H1 (cell line): ENCODE measurements around the gene AGAP1. TPM values are rescaled to one million over a fixed set of nuclear protein-coding genes. Genes with fewer than 3 reads are reported as not detected.

Experiments
- CTCF ChIA-PET: fragments of 300-600 bp; sonication (Branson Sonifier 250); formaldehyde crosslinking; loops from one replicate; lab custom pipeline; 2021; ENCODE audit not compliant: partially characterized antibody; lab: Charles Lee
- POLR2A ChIA-PET: fragments of 300-600 bp; sonication (Branson Sonifier 250); formaldehyde crosslinking; loops from one replicate; lab custom pipeline; 2021; ENCODE audit warnings: inconsistent platforms; ENCODE audit not compliant: partially characterized antibody; lab: Charles Lee
- DNase-seq, 2 experiments: peaks; one replicate each; pipeline versions ENCODE4 v3.0.0 to v3.0.0-alpha.2; 2010 to 2022; ENCODE audit warnings: low spot score in 2 of 2, low read depth in 1 of 2, mixed read lengths in 1 of 2
- FAIRE-seq: peaks from 2 replicates; lab custom pipeline; 2011; peaks lifted over from hg19 to GRCh38; lab: Jason Lieb, UNC
- H2AFZ ChIP-seq: 2 replicates; pipeline ENCODE4 v1.8.1; 2012; ENCODE audit warnings: low read length, inconsistent platforms
- H2AK5ac ChIP-seq: 2 replicates; pipeline ENCODE4 v1.6.1; 2013; ENCODE audit warnings: low read depth, low read length
- H2BK120ac ChIP-seq: replicated peaks from 2 replicates; pipeline ENCODE3; 2013; ENCODE audit warnings: low read depth, low read length, inconsistent platforms
- H2BK12ac ChIP-seq: 2 replicates; pipeline ENCODE4 v1.6.1; 2013; ENCODE audit warnings: low read depth, low read length
- H2BK15ac ChIP-seq: 2 replicates; pipeline ENCODE4 v1.6.1; 2013; ENCODE audit warnings: low read length
- H2BK20ac ChIP-seq: 2 replicates; pipeline ENCODE4 v1.6.1; 2013; ENCODE audit warnings: low read length
- H2BK5ac ChIP-seq: 2 replicates; pipeline ENCODE4 v1.6.1; 2013; ENCODE audit warnings: low read depth, low read length
- H3K14ac ChIP-seq: 2 replicates; pipeline ENCODE4 v1.6.1; 2013; ENCODE audit warnings: inconsistent platforms; ENCODE audit not compliant: insufficient read length
- H3K18ac ChIP-seq: 2 replicates; pipeline ENCODE4 v1.6.1; 2013; ENCODE audit warnings: low read length; ENCODE audit errors: extremely low read depth
- H3K23ac ChIP-seq: 2 replicates; pipeline ENCODE4 v1.6.1; 2013; ENCODE audit warnings: inconsistent platforms; ENCODE audit not compliant: insufficient read length
- H3K23me2 ChIP-seq: 2 replicates; pipeline ENCODE4 v1.6.1; 2013; ENCODE audit warnings: low read depth, low read length
- H3K27ac ChIP-seq: 2 replicates; pipeline ENCODE4 v1.6.1; 2011; ENCODE audit warnings: low read depth, low read length, inconsistent platforms
- H3K27me3 ChIP-seq, 4 experiments: replicated peaks in 1 of 4; 1 replicate in 1 of 4; 2 replicates in 3 of 4; pipeline versions ENCODE4 v1.6.1 to v1.8.1; 2011 to 2013; ENCODE audit warnings: low read length in 3 of 4, mild to moderate bottlenecking in 3 of 4, inconsistent platforms in 2 of 4, mixed read lengths in 2 of 4, moderate library complexity in 1 of 4; ENCODE audit not compliant: control insufficient read depth in 3 of 4, insufficient read depth in 3 of 4; ENCODE audit errors: extremely low read depth in 1 of 4
- H3K36me3 ChIP-seq, 4 experiments: 2 replicates each; pipeline versions ENCODE4 v1.6.1 to v1.8.1; 2011 to 2013; ENCODE audit warnings: mild to moderate bottlenecking in 4 of 4, low read length in 3 of 4, moderate library complexity in 2 of 4, control low read depth in 1 of 4, inconsistent platforms in 1 of 4; ENCODE audit not compliant: insufficient read depth in 4 of 4, control insufficient read depth in 2 of 4
- H3K4ac ChIP-seq: replicated peaks from 2 replicates; pipeline ENCODE3; 2013; ENCODE audit warnings: low read length, low read depth, mixed read lengths, inconsistent platforms; ENCODE audit not compliant: insufficient read length
- H3K4me1 ChIP-seq, 4 experiments: replicated peaks in 1 of 4; 1 replicate in 1 of 4; 2 replicates in 3 of 4; pipeline versions ENCODE4 v1.6.1 to v1.8.1; 2011 to 2013; ENCODE audit warnings: low read length in 3 of 4, inconsistent platforms in 2 of 4, mixed read lengths in 1 of 4; ENCODE audit not compliant: insufficient read depth in 4 of 4, control insufficient read depth in 3 of 4
- H3K4me2 ChIP-seq, 2 experiments: 2 replicates each; pipeline versions ENCODE4 v1.6.1 to v1.8.1; 2011 to 2013; ENCODE audit warnings: low read depth in 2 of 2, low read length in 2 of 2, control low read depth in 1 of 2, inconsistent platforms in 1 of 2, mild to moderate bottlenecking in 1 of 2; ENCODE audit not compliant: insufficient read depth in 1 of 2
- H3K4me3 ChIP-seq, 4 experiments: fragments of 200-600, 300-600 bp in 1 of 4; sonication (generic), shearing (Covaris generic), sonication (Bioruptor Twin) in 1 of 4; 2 replicates each; pipeline versions ENCODE4 v1.5.1 to v1.8.1; 2011 to 2016; ENCODE audit warnings: low read length in 4 of 4, low read depth in 3 of 4, control low read depth in 2 of 4, inconsistent platforms in 2 of 4, mild to moderate bottlenecking in 2 of 4, mixed read lengths in 1 of 4, moderate library complexity in 1 of 4; ENCODE audit not compliant: insufficient read depth in 2 of 4; ENCODE audit errors: extremely low read depth in 1 of 4
- H3K56ac ChIP-seq: replicated peaks from 2 replicates; pipeline ENCODE3; 2013; ENCODE audit warnings: low read depth, mild to moderate bottlenecking, mixed read lengths, low read length, inconsistent platforms; ENCODE audit not compliant: insufficient read length
- H3K79me1 ChIP-seq: 2 replicates; pipeline ENCODE4 v1.6.1; 2013; ENCODE audit warnings: low read depth, low read length, control low read depth
- H3K79me2 ChIP-seq, 2 experiments: 2 replicates each; pipeline versions ENCODE4 v1.6.1 to v1.8.1; 2012 to 2013; ENCODE audit warnings: low read length in 2 of 2, mild to moderate bottlenecking in 2 of 2, inconsistent platforms in 1 of 2; ENCODE audit not compliant: insufficient read depth in 2 of 2, control insufficient read depth in 1 of 2
- H3K9ac ChIP-seq, 4 experiments: replicated peaks in 1 of 4; 1 replicate in 1 of 4; 2 replicates in 3 of 4; pipeline versions ENCODE4 v1.6.1 to v1.8.1; 2011 to 2013; ENCODE audit warnings: low read depth in 3 of 4, low read length in 3 of 4, control low read depth in 2 of 4, mild to moderate bottlenecking in 2 of 4, moderate library complexity in 2 of 4, inconsistent platforms in 1 of 4; ENCODE audit errors: extremely low read depth in 1 of 4
- H3K9me3 ChIP-seq, 2 experiments: 2 replicates each; pipeline versions ENCODE4 v1.6.1 to v1.8.1; 2012 to 2013; ENCODE audit warnings: mild to moderate bottlenecking in 2 of 2, moderate library complexity in 2 of 2, control low read depth in 1 of 2, inconsistent platforms in 1 of 2, low read depth in 1 of 2, low read length in 1 of 2, mixed read lengths in 1 of 2; ENCODE audit not compliant: insufficient read depth in 2 of 2
- H4K20me1 ChIP-seq, 2 experiments: replicated peaks in 1 of 2; 2 replicates each; pipeline versions ENCODE3 to v1.8.1; 2011 to 2013; ENCODE audit warnings: inconsistent platforms in 2 of 2, low read length in 2 of 2, mild to moderate bottlenecking in 1 of 2; ENCODE audit not compliant: insufficient read depth in 2 of 2, control insufficient read depth in 1 of 2
- H4K5ac ChIP-seq: 2 replicates; pipeline ENCODE4 v1.6.1; 2013; ENCODE audit warnings: low read length, low read depth, mixed read lengths, inconsistent platforms; ENCODE audit not compliant: insufficient read length
- H4K8ac ChIP-seq: 2 replicates; pipeline ENCODE4 v1.8.0; 2013; ENCODE audit warnings: mild to moderate bottlenecking, moderate library complexity, low read length, inconsistent platforms; ENCODE audit not compliant: insufficient read depth; ENCODE audit errors: extremely low read depth
- H4K91ac ChIP-seq: replicated peaks from 2 replicates; pipeline ENCODE3; 2013; ENCODE audit warnings: low read length, mixed read lengths, inconsistent platforms; ENCODE audit not compliant: insufficient read length
- HDAC2 ChIP-seq, 2 experiments: fragments of 300-600 bp in 1 of 2; sonication (generic) in 1 of 2; IDR thresholded peaks; 2 replicates each; pipeline ENCODE4 v1.6.1; 2011 to 2012; ENCODE audit warnings: low read depth in 2 of 2, low read length in 2 of 2, mild to moderate bottlenecking in 2 of 2, moderate library complexity in 2 of 2, borderline replicate concordance in 1 of 2, inconsistent platforms in 1 of 2
- RAD21 ChIP-seq, 2 experiments: IDR thresholded peaks in 1 of 2; conservative IDR thresholded peaks in 1 of 2; 2 replicates each; pipeline ENCODE4 v1.6.1; 2011; ENCODE audit warnings: low read depth in 2 of 2, low read length in 2 of 2, improper control_type of control experiment in 1 of 2, inconsistent platforms in 1 of 2, mild to moderate bottlenecking in 1 of 2, moderate library complexity in 1 of 2
- WGBS, 2 experiments: shearing (Covaris generic) in 1 of 2; methylation state at CpG; one replicate each; pipeline versions ENCODE4 v1.1.6 to v1.1.7; 2013 to 2015; ENCODE audit warnings: low lambda C conversion rate in 2 of 2, mixed read lengths in 2 of 2, inconsistent platforms in 1 of 2, low coverage in 1 of 2, missing lambda C conversion rate in 1 of 2; ENCODE audit not compliant: insufficient replicate concordance in 2 of 2, insufficient coverage in 1 of 2, insufficient read length in 1 of 2; ENCODE audit errors: extremely low coverage in 1 of 2, missing lambda C conversion rate in 1 of 2; 5-methylcytosine and 5-hydroxymethylcytosine counted together
- polyA plus RNA-seq, 7 experiments: library from polyadenylated mRNA; depleted of rRNA in 3 of 7; stranded (reverse) in 5 of 7; unstranded in 2 of 7; fragments of >200 nt in 5 of 7; fragments of 200-250 nt in 2 of 7; gene quantifications; 1 replicate in 5 of 7; 2 replicates in 1 of 7; 4 replicates in 1 of 7; pipeline versions ENCODE4 v1.2.1 to v1.2.3, GENCODE V29; 2011 to 2013; ENCODE audit warnings: missing spikeins in 2 of 7, mixed read lengths in 2 of 7
- total RNA-seq: library from RNA; stranded (reverse); fragmentation: NEBNext Ultra II Directional; extraction: Animal tissue kit (Norgen Biotek cat#: 25700); gene quantifications from 2 replicates; pipeline ENCODE4 v1.2.1, GENCODE V29; 2021
- TF ChIP-seq, protein P1 (sequence below), 3 experiments: IDR thresholded peaks; 1 replicate in 2 of 3; 2 replicates in 1 of 3; pipeline versions ENCODE4 v1.5.1 to v1.6.1; 2011; ENCODE audit warnings: low read length in 3 of 3, mild to moderate bottlenecking in 3 of 3, inconsistent platforms in 2 of 3, low read depth in 1 of 3, moderate library complexity in 1 of 3; ENCODE audit not compliant: insufficient read depth in 1 of 3; ENCODE audit errors: control extremely low read depth in 1 of 3

Gene AGAP1
- total and polyA plus RNA-seq, 2 of the 8 experiments (the other 6 are each of a cell fraction or from before 2014, with no cell fraction given): 18.1 to 39.4 TPM

DNA sequence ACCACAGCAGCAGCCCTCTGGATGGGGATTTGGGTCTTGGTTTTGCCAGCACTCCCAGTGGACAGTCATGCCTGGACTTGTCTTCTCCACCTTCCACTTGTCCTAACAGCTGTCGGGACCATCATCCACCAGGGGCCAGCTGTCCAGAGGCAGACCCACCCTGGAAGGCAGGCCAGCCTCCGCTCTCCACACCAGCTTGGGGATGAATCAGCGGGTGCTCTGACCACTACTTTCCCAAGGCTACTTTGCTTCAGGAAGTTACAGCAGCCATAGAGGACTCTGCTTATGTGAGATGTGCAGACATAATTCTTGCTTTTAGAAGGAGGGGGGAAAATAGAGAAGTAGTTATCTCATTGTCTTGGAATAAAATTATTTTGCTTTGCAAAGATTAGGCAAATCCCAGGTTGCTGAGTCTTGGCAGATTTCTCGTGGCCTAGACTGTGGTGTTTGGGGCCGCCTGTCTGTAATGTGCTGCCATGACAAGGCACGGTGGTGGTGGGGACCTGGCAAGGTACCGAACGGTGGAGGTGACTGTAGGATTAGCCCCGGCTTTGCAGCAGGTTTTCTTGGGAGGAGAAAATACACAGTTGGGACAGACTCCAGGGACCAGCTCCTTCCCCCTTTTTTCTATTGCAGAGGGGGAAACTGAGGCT, 148.7 kb downstream of the AGAP1 start:
- no peak for TF ChIP-seq HDAC2 (IDR thresholded peaks at IDR 0.05; ENCODE audit: borderline replicate concordance in 1 of 2, low read depth in 2 of 2, low read length in 2 of 2)
- TF ChIP-seq, protein P1, sequence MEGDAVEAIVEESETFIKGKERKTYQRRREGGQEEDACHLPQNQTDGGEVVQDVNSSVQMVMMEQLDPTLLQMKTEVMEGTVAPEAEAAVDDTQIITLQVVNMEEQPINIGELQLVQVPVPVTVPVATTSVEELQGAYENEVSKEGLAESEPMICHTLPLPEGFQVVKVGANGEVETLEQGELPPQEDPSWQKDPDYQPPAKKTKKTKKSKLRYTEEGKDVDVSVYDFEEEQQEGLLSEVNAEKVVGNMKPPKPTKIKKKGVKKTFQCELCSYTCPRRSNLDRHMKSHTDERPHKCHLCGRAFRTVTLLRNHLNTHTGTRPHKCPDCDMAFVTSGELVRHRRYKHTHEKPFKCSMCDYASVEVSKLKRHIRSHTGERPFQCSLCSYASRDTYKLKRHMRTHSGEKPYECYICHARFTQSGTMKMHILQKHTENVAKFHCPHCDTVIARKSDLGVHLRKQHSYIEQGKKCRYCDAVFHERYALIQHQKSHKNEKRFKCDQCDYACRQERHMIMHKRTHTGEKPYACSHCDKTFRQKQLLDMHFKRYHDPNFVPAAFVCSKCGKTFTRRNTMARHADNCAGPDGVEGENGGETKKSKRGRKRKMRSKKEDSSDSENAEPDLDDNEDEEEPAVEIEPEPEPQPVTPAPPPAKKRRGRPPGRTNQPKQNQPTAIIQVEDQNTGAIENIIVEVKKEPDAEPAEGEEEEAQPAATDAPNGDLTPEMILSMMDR (IDR thresholded peaks at IDR 0.05; ENCODE audit: control extremely low read depth in 1 of 3, insufficient read depth in 1 of 3, low read depth in 1 of 3, low read length in 3 of 3): peak; percentile 6 to 55 (median 21); a peak in 3 of 4 replicates
- TF ChIP-seq RAD21 (IDR thresholded peaks at IDR 0.05 in 1 of 2, conservative IDR thresholded peaks at IDR 0.05 in 1 of 2; ENCODE audit: low read depth in 2 of 2, low read length in 2 of 2): peak in 1 of 2 experiments; percentile 48; a peak in 1 of 4 replicates
- TF ChIP-seq, all 59 proteins: peak for 2
- H3K23ac ChIP-seq: no peak overlapping the region
- FAIRE-seq (no peak), DNase-seq (no peak)
- no peak overlapping the region for H4K5ac ChIP-seq
- H4K8ac ChIP-seq: no peak overlapping the region
- peaks cover 0 to 55% of the 10 kb centered on the region in 2 experiments; a peak in 2 of 4 replicates for H3K79me2 ChIP-seq
- no peaks in the 10 kb centered on the region for H3K36me3 ChIP-seq
- POLR2A ChIA-PET: no interaction called here
- no peak overlapping the region for H3K14ac ChIP-seq
- H4K91ac ChIP-seq: peak overlapping the region; percentile 77
- no peak overlapping the region for H3K27ac ChIP-seq
- no peak overlapping the region for H2AK5ac ChIP-seq
- no peak overlapping the region for H3K4ac ChIP-seq
- H3K9me3 ChIP-seq: no peaks in the 10 kb centered on the region
- H2BK5ac ChIP-seq: no peak overlapping the region; the same call in 1 of the 2 replicates
- H3K4me2 ChIP-seq: peak overlapping the region in 1 of 2 experiments; percentile 31; a peak in 1 of 4 replicates
- peaks cover 0 to 1% of the 10 kb centered on the region in 2 experiments for H4K20me1 ChIP-seq
- H3K27me3 ChIP-seq: no peaks in the 10 kb centered on the region
- H3K56ac ChIP-seq: no peak overlapping the region
- no peak overlapping the region for H2BK20ac ChIP-seq
- H2BK12ac ChIP-seq: no peak overlapping the region; the same call in 1 of the 2 replicates
- H3K23me2 ChIP-seq: no peaks in the 10 kb centered on the region
- H3K4me1 ChIP-seq: peaks cover 5 to 17% (median 12%) of the 10 kb centered on the region in 4 experiments; a peak in 6 of 7 replicates
- H2AFZ ChIP-seq: no peak overlapping the region
- peak overlapping the region; percentile 54; the same call in 1 of the 2 replicates for H2BK15ac ChIP-seq
- peaks cover 8% of the 10 kb centered on the region; the same call in 1 of the 2 replicates for H3K79me1 ChIP-seq
- H3K4me3 ChIP-seq: no peak overlapping the region
- CTCF ChIA-PET: interaction anchor here (0.8 to 1.9 kb wide), 11 partner anchors 8 to 104 kb away, joined by 3 to 8 read pairs (median 3); no protein-coding TSS in a partner anchor
- WGBS, 2 experiments: 91% methylated on average over 9 of the region's 9 CpGs; no CpG with 5 or more reads in 1 of the 2 experiments
- H3K9ac ChIP-seq: no peak overlapping the region
- peak overlapping the region; percentile 79 for H3K18ac ChIP-seq
- H2BK120ac ChIP-seq: no peak overlapping the region
